HK-2 (cell line): ENCODE measurements around the gene LRRC15.
A peak's percentile ranks its signal among the peaks of the same experiment; 100 is the strongest.

ENCODE experiments used
- DNase-seq: peaks from one replicate; pipeline ENCODE4 v3.0.0-alpha.2; 2018; ENCODE audit not compliant: unreplicated experiment

The LRRC15 gene

DNA sequence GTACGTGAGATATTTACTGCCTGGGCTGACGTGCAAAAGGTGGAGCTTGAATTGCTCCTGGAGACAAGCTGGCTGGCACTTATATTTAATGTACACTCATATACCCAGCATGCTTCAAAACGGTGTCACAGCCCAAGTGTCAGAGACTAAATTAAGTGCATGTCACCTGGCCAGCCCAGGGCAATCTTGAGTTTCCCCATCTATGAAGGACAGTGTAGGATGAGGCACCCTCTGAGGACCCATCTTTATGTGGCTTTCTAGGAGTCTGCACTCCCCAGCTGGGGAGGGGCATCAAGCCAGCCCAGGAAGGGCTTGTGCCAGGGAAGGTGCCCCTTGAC lies 5.3 kb downstream of the LRRC15 start:
- DNase-seq = no peak

DNA sequence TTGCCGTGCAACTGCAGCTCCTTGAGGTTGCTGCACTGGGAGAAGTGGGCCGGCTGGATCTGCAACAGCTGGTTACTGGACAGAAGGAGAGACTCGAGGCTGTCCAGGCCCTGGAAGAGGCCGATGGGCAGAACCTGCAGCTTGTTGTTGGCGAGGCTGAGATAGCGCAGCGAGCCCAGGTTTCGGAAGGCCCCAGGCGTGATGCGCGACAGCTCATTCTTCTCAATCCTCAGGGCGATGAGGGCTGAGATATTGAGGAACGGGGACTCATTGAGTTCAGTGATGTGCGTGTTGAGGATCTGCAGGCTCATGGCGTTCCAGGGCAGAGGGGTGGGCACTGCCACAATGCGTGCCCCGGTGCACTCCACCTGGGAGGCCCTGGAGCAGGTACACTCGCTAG lies 9.0 kb downstream of the LRRC15 start:
- DNase-seq = no peak

DNA sequence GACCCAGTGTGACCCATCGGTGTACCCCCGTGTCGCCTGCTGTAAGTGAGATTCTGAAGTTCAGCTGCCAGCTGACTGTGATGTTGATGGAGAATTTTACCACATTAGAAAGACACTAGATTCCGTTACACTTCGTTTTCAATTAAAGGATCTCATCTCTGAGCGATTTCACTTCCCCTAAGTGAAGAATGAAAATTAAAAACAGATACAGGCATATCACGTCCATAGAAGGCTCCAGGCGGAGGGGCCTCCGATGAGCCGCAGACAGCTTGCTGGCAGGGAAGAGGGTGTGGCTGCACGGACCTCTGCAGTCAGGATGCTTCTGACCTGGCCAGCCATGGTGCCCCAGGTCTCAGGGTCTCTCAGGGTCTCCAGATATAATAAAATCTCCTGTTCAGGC lies 11.9 kb downstream of the LRRC15 start:
- no peak for DNase-seq

DNA sequence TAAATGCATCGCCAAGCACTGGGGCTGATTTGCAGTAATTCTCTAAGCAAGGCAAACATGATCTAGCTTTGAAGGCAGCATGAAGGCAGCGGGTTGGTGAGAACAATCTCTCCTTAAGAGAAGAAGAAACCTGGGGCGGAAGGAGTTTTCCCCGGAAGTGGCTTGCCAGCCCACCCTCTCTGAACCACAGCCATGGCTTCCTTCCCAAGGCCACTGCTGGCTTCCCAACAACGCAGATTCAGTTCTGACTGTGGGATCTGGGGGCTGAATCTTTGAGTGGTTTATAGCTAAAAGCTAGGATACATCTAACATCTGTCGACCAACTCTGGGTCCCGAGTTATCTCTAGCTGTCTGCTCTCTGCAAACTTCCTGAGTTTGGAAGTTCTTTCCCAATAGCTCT lies 14.2 kb downstream of the LRRC15 start:
- DNase-seq = no peak

DNA sequence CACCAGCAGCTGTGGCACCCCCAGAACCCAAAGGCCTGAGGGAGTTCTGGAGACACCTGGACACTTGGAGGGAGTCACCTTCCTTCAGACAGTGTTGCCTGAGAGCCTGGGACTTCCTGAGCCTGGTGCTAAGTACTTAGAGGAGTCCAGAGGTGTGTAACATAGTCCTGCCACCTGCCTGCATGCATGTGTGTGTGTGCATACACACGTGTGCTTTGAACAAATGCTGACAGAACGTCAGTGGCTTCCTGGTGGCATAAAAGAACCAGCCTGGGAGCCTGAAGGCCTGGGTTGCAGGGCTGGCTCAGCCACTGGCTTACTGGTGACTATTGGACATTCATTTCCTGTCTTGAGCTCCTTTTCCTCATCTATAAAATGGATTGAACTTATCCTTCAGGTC lies 15.2 kb downstream of the LRRC15 start:
- DNase-seq = no peak

DNA sequence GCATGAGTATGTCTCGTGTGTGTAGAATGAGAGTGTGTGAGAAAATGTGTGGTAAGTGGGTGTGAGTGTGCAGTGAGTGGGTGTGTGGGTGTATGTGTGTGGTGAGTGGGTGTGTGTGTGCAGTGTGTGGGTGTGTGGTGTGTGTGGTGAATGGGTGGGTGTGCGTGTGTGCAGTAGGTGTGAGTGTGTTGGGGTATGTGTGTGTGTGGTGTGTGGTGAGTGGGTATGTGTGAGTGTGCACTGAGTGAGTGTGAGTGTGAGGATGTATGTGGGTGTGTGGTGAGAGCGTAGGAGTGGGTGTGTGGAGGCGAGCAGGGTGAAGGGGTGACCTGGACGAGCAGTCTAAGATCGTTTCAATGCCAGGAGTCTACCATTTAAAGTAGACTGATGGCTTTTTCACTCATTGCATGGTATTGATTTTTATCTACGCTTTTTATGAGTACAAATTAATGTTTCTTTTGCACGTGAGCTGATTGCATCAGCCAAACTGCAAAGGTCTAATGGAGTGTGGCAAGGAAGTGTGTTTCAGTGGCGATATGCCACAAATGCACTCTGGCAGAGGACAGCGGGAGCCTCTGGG lies 16.8 kb downstream of the LRRC15 start:
- DNase-seq = no peak

DNA sequence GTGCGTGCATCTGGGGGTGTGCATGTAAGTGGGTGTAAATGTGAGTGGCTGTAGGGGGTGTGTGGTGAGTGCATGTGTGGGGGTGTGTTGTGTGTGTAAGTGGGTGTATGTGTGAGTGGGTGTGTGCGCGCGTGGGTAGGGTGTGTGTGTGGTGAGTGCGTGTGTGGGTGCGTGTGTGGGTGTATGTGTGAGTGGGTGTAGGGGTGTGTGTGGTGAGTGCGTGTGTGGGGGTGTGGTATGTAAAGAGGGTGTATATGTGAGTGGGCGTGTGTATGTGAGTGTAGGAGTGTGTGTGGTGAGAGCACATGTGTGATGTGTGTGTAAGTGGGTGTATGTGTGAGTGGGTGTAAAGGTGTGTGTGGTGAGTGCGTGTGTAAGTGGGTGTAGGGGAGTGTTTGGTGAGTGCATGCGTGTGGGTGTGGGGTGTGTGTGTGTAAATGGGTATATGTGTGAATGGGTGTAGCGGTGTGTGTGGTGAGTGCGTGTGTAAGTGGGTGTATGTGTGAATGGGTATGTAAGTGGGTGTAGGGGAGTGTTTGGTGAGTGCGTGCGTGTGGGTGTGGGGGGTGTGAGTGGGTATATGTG lies 17.5 kb downstream of the LRRC15 start:
- no peak for DNase-seq

DNA sequence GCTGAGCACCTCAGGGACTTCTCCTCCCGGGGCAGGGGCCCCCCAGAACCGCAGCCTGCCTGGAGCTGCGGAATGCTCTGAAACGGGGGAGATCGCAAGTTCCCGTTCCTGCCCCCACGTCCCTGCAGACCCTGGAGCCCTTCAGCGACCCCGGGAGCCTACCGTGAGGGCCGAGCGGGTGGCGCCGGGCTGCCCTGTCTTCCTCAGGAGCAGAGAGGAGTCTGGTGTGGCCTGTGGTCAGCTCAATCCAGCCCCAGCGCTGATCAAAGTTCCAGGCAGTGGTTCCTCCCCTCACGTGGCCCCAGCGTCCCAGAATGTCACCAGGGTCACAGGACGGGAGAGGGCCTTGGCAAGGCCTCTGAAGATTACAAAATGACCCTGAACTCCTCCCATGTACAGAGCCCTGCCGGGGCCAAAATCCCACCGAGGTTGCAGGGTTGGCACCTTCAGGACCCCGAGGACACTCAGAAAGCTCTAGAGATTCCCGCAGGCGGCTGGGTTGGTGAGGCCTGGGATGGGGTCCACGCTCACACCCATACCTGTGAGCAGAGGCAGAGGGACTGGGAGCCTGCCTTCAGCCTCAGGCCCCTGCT lies 18.4 kb downstream of the LRRC15 start, which contains the start of gene CPN2:
Gene CPN2 (minus strand): TSS at position 249 of the 593 bp plus-strand sequence. CDS start 8,626 bp downstream, outside the sequence.
- DNase-seq = no peak

DNA sequence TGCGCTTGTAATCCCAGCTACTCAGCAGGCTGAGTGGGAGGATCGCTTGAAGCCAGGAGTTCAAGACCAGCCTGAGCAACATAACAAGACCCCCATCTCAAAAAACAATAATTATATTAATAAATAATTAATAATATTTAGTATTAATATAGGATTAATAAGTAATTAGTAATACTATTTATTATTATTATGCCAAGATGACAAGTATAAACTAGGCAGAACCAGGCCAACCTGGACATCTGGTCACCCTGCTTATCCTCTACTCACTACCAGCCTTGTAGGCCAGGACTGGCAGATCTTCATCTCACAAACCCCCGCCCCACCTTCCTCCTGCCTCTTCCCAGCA lies 18.8 kb downstream of the LRRC15 start:
- no peak for DNase-seq

DNA sequence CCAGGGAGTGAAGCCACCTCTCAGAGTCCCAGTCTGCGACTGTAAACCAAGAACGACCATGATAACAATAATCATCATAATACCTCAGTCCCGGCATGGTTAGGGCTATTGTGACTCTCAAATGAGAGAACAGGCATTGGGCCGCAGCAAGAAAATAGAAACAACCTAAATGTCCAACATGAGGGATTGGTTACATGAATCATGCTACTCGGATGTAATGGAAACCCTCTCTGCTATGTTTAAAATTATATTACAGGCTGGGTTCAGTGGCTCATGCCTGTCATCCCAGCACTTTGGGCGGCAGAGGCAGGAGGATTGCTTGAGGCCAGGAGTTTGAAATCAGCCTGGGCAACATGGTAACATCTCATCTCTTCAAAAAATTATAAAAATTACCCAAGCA lies 21.2 kb downstream of the LRRC15 start:
- no peak for DNase-seq

DNA sequence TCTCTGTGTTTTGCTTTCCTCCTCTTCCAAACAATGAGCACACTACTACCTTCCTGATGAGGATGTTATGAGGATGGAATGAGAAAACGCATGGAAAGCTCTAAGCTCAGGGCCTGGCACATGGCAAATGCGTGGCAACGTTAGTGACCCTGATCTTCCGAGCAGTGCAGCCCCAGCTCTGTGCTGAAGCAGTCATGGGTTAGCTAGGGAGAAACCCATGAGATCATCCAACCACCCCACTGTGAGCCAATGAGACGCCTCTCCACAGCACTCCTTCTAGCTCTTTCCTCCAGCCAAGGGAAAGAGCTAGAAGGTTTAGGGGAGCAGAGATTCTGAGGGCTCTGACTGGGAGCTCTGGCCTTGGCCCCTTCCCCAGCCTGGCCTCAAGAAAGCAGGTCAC lies 22.9 kb downstream of the LRRC15 start:
- no peak for DNase-seq

DNA sequence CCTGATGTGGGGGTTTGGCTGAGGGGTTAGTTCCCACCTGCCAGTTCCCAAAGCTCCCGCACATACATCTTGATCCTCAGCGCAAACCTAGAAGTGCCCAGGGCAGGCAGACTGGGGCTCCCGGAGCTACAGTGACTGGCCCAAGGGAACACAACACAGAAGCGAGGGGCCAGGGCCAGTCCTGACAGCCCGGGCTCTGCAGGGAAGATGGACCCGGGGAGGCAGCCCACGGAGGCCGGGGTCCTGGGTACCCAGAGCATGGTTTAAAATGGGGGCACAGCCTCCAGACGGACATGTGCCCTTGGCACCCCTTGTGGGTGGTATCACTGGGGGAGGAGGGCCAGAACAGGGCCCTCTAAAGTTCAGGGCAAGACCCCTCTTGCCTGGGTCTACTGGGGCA lies 23.5 kb downstream of the LRRC15 start:
- DNase-seq = no peak

DNA sequence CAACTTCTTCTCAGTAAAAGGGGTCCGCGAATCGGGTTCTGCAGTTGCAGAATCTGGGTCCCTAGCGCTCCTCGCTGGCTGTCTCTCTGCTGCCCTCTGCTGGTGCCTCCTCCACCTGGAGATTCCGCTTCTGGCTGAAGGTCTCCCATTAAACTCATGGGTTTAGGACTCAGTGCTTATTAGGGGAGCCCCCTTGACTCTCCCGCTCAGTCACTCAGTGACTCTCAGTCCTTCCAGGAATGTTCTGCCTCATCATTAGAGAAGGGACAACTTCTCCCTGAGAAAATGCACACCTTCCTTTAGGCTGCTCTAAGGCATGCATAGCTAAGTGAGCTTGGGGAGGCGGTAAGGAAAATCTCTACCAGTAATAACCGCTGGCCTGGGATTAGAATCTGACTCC lies 25.5 kb downstream of the LRRC15 start:
- peak; percentile 74 for DNase-seq

DNA sequence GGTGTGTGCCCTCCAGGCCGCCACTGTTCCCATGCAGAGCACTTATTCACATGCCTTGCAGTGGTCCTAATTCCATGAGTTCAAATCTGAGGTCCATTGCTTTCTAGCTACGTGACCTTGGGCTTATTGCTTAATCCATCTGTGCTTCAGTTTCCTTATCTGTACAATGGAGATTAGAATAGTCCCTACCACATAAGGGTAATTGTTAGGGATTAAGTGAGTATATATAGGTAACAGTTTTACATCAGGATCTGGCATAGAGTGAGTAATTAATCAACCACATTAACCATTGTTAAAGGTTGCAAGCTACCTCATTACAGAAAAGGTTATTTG lies 26.0 kb downstream of the LRRC15 start:
- DNase-seq = no peak

DNA sequence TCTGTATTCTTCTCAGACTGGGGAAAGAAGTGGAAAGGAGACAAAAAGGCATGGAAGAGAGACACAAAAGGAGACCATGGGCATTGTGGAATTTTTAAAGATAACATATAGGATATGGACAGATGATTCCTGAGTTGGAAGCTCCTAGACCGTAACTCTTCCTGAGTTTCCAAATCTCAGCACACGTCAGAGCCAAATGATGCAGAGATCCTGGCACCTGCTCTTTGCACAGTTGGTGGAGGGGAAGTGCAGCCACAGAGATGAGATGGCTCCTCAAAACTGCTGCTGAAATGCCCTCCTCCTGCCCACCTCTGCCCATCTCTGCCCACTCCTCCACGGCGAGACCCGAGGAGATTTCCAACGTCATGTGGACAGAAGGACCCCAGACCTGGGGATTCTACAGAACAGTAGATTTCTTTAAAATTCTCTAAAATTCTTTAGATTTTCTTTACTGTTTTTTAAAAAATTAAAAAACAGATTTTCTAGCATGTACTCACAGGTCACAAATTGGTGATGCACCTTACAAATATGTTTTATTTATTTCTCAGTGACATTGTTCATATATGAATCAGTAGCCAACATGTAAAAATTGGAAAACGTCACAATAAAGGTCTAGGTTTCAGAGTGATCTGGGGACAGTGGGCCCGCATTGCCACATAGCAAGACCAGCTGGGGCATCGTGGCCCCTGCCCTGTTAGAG lies 26.5 kb downstream of the LRRC15 start:
- no peak for DNase-seq

DNA sequence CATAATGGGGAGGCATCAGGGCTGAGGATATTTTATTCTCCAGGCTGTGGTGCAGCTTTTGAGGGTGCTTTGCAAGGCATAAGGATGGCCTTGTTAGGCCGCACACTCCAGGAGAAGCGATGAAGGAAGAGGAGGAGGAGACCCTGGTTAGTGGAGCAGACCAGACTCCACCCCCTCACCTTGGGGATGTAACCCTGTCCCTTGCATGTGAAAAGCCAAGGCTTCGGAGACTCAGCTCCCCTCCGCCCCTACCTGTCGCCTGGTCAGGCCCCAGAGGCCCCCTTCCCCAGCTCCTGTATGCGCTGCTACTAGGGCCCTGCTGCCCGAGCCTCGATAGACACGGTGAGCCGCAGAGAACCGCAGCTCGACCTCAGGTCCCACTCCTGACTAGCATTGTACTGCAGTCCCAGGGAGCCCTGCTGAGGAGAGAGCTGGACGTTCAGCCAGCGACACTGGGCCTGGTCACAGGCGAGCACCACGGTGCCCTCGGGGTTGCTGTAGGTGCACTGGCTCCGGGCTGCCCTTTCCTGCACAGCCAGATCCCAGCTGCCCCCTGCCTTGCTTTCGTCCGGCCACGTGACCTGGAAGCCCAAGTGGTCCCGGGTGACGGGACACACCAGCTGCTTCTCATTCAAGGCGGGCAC lies 28.7 kb downstream of the LRRC15 start:
- no peak for DNase-seq

DNA sequence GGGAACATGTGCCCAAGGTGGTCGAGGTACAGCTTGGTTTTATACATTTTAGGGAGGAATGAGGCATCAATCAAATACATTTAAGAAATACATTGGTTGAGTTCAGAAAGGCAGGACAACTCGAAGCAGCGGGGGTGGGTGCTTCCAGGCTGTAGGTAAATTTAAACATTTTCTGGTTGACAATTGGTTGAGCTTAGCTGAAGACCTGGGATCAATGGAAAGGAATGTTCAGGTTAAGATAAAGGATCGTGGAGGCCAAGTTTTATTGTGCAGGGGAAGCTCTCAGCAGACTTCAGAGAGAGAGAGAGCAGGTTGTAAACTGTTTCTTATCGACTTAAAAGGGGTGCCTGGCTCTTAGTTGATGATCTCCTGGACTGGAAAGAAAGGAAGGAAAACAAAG lies 29.7 kb downstream of the LRRC15 start:
- no peak for DNase-seq

DNA sequence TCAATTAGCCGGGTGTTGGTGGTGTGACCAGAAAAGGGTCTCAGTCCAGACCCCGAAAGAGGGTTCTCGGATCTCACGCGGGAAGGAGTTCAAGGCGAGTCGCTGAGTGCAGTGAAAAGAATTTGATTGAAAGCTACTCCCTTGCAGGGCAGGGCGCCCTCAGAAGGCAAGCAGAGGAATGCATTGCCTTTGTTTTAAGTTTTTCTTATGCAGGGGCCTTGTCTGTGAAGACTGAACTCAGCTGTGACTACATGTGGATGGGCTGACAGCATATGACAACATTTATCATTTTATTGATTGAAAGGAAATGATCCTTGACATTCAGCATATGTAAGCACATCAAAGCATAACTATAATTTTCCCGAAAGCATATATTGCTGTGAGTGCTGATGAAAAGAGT lies 30.2 kb downstream of the LRRC15 start:
- DNase-seq = no peak

DNA sequence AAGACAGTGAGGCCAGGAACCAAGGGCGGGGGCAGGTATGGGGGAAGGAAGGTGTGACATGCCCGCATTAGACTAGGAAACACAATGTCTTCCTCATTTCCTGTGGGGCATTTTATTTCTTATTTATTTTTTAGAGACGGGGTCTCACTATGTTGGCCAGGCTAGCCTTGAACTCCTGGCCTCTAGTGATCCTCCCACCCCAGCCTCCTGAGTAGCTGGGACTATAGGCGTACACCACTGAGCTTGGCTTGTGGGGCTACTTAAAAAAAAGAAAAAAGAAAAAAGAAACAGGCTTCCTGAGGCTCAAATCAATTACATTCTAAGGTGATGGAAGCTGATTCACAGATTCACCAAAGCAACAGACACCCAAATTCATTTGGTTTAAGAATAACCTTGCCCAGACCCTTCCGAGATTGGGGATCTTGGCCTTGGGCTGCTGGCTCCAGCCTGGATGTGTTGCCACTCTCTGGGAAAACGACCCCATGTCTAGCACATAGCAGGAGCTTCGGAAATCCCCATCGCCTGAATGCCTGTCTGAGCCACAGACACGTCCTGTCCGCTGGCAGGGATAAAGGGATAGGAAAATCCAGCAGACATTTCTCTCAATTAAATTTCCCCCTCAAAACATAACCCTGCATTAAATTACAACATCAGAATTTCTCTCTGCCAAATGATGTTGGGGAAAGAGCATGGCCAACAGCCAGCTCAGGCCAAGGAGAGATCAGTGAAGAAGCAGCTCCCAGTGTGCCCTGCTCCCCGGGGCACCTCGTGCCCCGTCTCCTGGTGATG lies 31.4 kb downstream of the LRRC15 start:
- no peak for DNase-seq

DNA sequence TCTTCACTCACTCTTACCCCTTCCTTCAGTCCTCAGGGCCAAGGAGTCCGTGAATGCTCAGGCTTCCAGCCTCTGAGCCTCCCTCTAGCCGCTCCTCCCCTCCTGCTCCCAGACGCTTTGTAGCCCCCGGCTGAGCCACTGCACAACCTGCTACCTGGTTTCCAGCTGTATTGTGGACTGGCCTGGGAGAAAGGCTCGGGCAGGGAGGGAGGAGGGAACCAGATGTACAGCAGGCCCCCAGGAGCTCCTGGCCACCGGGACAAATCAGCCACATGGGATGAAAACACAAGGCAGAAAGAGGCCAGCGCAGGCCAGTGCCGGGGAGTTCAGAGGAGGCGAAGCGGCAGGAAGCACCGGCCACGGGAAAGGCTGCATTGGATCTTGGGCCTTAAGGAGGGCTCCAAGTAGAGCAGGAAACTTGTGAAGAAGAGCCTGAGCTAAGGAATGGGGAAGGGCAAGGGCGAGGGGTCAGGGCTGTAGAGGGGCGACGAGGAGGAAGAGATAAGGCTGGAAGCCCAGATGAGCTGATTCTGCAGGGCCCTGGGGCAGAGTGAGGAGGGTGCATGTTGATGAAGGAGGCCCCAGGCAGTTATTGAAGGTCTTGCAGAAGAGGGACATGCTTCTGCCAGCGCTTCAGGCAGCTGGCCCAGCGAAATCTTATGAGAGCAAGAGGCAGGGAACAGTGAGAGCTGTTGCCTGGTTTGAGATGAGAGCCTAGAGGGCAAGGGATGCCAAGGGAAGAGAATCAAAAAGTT lies 32.8 kb downstream of the LRRC15 start:
- DNase-seq = no peak

DNA sequence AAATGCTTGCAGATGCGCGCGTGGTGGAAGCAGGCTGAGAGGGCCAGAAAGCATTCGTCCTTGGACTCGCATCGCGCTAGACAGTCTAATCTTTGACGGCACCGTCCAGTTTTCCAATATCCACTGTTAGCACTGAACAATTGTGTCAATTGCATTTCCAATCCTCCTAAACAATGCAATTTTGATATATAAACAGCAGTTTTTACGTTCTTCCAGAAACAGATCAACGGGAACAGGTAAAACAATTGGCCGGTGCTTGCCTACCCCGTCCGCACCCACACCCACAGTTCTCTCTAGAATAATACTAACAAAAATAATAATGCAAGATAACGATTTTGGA lies 35.6 kb downstream of the LRRC15 start:
- no peak for DNase-seq
